HG02588 (cell line): ENCODE measurements around the gene FOSB.
A peak's percentile ranks its signal among the peaks of the same experiment; 100 is the strongest.

Experiments used
- ATAC-seq: cut with Tn5 transposase; IDR thresholded peaks from one replicate; pipeline ENCODE4 v1.9.1; 2021; ENCODE audit warnings: mild to moderate bottlenecking, moderate library complexity; ENCODE audit not compliant: unreplicated experiment

The FOSB gene

GRCh38 chr19:45442408-45442777 is 25.4 kb upstream of the FOSB start:
- ATAC-seq = no peak

- no peak for ATAC-seq
Measured at GRCh38 chr19:45442778-45443461, 24.9 kb upstream of the FOSB start.

DNA sequence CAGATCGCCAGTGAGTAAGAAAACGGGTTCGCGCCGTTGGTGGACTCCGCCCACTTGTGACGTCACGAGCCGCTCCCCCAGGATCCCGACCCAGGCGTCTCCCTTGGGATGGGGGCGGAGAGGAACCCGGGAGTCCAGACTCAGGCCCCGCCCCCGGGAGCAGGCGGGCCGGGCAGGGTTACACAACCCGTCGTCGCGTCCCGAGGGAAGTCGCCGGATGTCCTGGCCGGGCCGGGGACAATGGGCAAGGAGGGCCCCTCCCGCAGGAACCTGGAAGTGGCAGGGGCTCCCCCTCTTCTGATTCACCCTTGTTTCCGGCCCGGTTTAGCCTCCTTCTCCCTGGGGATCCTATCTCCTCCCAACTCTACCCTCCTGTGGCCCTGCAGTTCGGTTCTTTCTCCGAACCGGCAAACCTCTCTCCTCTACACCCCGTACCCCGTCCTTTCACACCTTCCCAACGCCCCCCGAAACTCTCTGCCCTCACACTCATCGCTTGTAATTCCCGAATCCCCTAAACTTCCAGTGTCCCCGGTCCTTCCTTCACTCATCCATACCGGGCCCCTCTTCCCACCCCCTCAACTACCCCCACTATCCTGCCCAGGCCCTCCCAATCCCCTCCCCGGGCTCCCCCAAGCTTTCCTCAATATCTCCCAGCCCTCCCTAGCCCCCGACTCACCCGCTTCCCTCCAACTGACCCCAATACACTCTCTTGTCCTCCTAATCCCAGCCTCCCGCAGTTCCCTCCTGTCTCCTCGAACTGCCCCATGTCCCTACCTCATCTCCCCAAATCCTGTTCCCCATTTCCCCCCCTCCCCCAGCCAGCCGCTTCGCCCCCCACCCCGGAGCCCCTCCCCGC is 24.1 kb upstream of the FOSB start:
- no peak for ATAC-seq

DNA sequence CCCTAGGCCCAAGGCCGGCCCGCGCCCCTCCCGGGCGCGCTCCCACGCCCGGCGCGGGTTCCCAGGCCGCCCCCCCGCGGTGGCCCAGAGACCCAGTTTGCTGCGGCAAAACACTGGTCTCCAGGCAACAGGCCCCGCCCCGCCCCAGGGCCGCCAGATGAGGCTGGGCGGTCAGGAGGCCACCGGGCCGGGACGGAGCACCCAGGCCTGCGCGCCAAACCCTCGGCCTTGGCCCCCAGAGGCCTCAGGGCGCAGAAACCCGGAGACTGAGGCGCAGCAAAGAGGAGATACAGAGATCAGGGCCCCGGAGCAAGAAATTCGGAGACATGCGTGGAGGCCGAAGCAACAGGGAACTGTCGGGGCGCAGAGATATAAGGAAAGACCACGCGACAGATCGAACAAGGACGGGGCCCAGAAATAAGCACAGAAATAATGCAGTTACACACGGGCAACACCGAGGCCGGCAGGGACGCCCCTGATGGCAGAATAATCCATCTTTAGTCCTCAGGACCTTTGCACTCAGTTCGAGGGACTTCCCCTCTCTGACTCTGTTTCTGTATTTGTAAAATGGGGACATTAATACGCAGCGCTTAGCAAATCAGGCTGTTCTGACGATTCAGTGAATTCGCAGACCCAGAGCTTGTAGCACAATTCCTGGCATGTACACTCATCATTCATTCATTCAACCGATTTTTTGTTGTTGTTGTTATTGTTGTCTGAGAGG is 23.3 kb upstream of the FOSB start:
- peak; percentile 40 for ATAC-seq

- no peak for ATAC-seq
Measured at GRCh38 chr19:45445139-45445538, 22.7 kb upstream of the FOSB start.

- ATAC-seq = no peak
Measured at GRCh38 chr19:45446295-45446694, 21.5 kb upstream of the FOSB start.

GRCh38 chr19:45446944-45447343 is 20.9 kb upstream of the FOSB start:
- no peak for ATAC-seq

DNA sequence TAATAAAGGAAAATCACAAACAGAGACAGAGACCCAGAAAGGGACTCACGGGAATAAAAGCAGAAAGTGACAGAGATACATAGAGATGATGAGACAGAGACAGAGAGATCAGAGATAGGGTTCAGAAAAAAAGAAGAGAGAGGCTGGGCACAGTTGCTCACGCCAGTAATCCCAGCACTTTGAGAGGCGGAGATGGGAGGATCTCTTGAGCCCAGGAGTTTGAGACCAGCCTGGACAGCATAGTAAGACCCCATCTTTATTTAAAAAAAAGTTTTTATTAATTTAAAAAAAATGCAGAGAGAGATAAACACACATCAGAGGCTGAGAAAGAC is 19.4 kb upstream of the FOSB start:
- ATAC-seq = no peak

- ATAC-seq = no peak
Measured at GRCh38 chr19:45448887-45449299, 18.9 kb upstream of the FOSB start.

- no peak for ATAC-seq
Measured at GRCh38 chr19:45450012-45450333, 17.8 kb upstream of the FOSB start.

DNA sequence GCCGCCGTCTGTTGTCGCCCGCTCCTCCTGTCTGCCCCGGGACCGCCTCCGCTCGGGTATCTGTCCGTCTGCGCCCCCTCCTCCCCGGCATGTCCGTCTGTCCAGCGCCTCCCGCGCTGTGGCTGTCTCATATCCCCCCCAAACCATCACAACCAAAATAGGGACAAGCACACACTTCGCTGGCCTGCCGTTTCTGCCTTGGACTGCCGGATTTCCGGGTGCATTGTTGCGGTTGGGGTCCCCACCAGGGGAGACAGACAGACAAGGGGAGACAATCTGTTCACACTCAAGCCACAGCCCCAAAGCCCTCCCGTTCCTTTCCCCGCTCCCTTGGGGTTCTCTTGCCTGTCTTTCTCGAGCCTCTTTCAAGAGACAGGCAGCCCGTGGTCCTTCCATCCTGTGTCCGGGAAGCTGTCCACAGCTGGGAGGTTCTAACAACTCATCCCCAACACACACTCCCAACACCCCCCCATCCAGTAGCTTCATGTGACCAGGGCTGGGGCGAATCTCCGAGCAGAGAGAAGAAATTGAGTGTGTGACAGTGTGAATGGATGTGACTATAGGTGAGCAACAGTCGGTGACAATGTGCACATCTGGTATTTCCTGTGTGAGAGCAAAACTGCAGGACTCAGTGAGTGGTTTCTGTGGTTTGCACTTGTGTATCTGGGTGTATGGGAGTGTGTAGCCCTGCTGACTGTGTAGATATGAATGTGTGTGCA is 16.5 kb upstream of the FOSB start:
- peak; percentile 26 for ATAC-seq

DNA sequence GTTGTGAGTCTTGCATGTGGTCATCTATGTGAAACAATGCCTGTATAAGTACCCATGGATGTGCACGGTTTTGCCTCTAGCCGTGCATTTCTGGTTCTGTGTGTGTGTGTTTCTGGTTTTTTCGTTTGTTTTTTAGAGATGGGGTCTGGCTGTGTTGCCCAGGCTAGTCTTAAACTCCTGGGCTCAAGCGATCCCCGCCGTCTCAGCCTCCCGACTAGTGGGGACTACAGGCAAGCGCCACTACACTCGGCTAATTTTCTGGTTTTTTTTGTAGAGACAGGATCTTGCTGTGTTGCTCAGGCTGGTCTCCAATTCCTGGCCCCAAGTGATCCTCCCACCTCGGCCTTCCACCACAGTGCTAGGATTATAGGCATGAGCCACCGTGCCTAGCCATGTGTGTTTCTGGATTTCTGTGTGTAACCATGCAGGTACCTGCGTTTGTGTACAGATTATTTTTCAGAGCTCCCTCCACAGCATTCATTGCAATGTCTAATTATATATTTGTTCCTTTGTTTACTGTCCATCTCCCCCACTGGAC is 15.9 kb upstream of the FOSB start:
- no peak for ATAC-seq

- ATAC-seq = no peak
Measured at GRCh38 chr19:45455707-45456499, 11.9 kb upstream of the FOSB start.

DNA sequence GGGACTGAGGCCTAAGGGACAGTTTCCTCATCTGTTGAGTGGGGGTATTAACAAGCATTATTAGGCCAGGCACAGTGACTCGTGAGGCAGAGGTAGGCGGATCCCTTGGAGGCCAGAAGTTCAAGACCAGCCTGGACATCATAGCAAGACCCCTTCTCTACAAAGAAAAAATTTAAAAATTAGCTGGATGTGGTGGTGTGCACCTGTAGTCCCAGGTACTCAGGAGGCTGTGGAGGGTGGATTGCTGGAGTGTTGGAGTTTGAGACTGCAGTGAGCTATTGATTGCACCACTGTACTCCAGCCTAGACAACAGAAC is 11.3 kb upstream of the FOSB start:
- no peak for ATAC-seq

DNA sequence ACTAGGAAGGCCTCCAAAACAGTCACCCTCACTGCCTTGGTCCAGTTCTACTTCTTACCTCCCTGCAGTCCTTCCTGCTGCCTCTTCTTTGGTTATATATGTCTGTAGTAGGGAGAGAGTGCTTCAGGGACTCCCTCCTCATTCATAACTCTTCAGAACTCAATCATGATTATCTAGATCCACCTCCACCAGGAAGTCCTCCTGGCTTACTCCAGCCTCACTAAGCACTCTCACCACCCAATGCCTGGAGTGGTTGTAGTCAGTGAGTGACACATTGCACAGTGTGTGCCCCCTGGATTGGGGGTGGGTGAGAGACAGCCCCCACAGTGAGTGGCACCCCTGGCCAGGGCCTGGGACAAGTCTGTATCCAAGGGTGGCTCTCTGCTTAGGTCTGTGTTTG is 10.0 kb upstream of the FOSB start:
- no peak for ATAC-seq

GRCh38 chr19:45460807-45461347 is 6.9 kb upstream of the FOSB start:
- ATAC-seq = no peak

- ATAC-seq = no peak
Measured at GRCh38 chr19:45462174-45462573, 5.6 kb upstream of the FOSB start.

GRCh38 chr19:45463241-45463640 is 4.6 kb upstream of the FOSB start:
- ATAC-seq = no peak

- no peak for ATAC-seq
Measured at GRCh38 chr19:45464274-45464673, 3.5 kb upstream of the FOSB start.

- no peak for ATAC-seq
Measured at GRCh38 chr19:45464852-45465441, 2.8 kb upstream of the FOSB start.
